Vagina (tissue), 2 donors: Measurements from ENCODE around the gene ATP11C. TPM values are rescaled to one million over a fixed set of nuclear protein-coding genes. Genes with fewer than 3 reads are reported as not detected.

ENCODE experiments used
- DNase-seq, 2 donors: peaks; one replicate each; pipeline ENCODE4 v3.0.0-alpha.2; 2017; ENCODE audit errors: extremely low spot score in 2 of 2
- H3K27ac ChIP-seq: fragments of 200-600 bp; sonication (generic); one replicate; pipeline ENCODE4 v1.5.1; 2019
- H3K27me3 ChIP-seq: fragments of 200-600 bp; sonication (generic); one replicate; pipeline ENCODE4 v1.5.1; 2019
- H3K36me3 ChIP-seq, 2 donors: fragments of 200-600 bp; sonication (generic); one replicate each; pipeline ENCODE4 v1.5.1; 2017 to 2019
- H3K4me1 ChIP-seq: fragments of 200-600 bp; sonication (generic); one replicate; pipeline ENCODE4 v1.5.1; 2019
- H3K4me3 ChIP-seq, 2 donors: fragments of 200-600 bp; sonication (generic); 1 replicate in 1 of 2; 2 replicates in 1 of 2; pipeline ENCODE4 v1.5.1; 2016 to 2019
- H3K9me3 ChIP-seq: fragments of 200-600 bp; sonication (generic); one replicate; pipeline ENCODE4 v1.5.1; 2019
- CTCF ChIP-seq, 3 experiments: fragments of 450-650 bp in 2 of 3; fragments of 200-600 bp in 1 of 3; sonication (generic) in 1 of 3; IDR thresholded peaks; one replicate each; pipeline ENCODE4 v1.5.1; 2017 to 2019; ENCODE audit warnings: antibody characterized with exemption in 3 of 3, mild to moderate bottlenecking in 2 of 3, moderate library complexity in 2 of 3
- POLR2A ChIP-seq, 2 donors: fragments of 450-650 bp; IDR thresholded peaks; one replicate each; pipeline ENCODE4 v1.6.1; 2017; ENCODE audit warnings: antibody characterized with exemption in 2 of 2, mild to moderate bottlenecking in 2 of 2, moderate library complexity in 2 of 2
- POLR2AphosphoS5 ChIP-seq, 2 donors: sonication (generic); formaldehyde crosslinking; IDR thresholded peaks; one replicate each; pipeline ENCODE4 v1.9.0; 2017; ENCODE audit warnings: antibody characterized with exemption in 2 of 2, mild to moderate bottlenecking in 2 of 2, low read depth in 1 of 2; ENCODE audit not compliant: insufficient read depth in 1 of 2
- intact Hi-C: fragments of 100-400 bp; cut with DNase I; formaldehyde crosslinking; loops from one replicate; pipeline ENCODE4 v1.15.1; 2023
- total RNA-seq: library from RNA; depleted of rRNA; stranded (reverse); fragments of >200 nt; gene quantifications from one replicate; pipeline ENCODE4 v1.2.3, GENCODE V29; 2016

Gene ATP11C
- total RNA-seq, 1 donor from 2014 or later: 24.1 TPM

GRCh38 chrX:139898334-139898733, 34.5 kb downstream of the ATP11C start:
- no peak for DNase-seq
- H3K27ac ChIP-seq: no peak overlapping the region
- no peaks in the 10 kb centered on the region for H3K4me1 ChIP-seq
- H3K27me3 ChIP-seq: no peaks in the 10 kb centered on the region
- intact Hi-C loops: no loop called here
- no peak overlapping the region for H3K4me3 ChIP-seq
- TF ChIP-seq POLR2AphosphoS5 (IDR thresholded peaks at IDR 0.05; ENCODE audit: insufficient read depth in 1 of 2, low read depth in 1 of 2): no peak
- no peak for TF ChIP-seq POLR2A (IDR thresholded peaks at IDR 0.05)
- no peak for TF ChIP-seq CTCF (IDR thresholded peaks at IDR 0.05)
- no peaks in the 10 kb centered on the region for H3K36me3 ChIP-seq
- H3K9me3 ChIP-seq: no peaks in the 10 kb centered on the region

GRCh38 chrX:139892512-139892911, 40.3 kb downstream of the ATP11C start:
- no peak overlapping the region for H3K4me3 ChIP-seq
- DNase-seq: no peak
- TF ChIP-seq POLR2A (IDR thresholded peaks at IDR 0.05) (no peak), POLR2AphosphoS5 (IDR thresholded peaks at IDR 0.05; ENCODE audit: insufficient read depth in 1 of 2, low read depth in 1 of 2) (no peak), CTCF (IDR thresholded peaks at IDR 0.05) (no peak)
- no peaks in the 10 kb centered on the region for H3K4me1 ChIP-seq
- no peaks in the 10 kb centered on the region for H3K9me3 ChIP-seq
- no peak overlapping the region for H3K27ac ChIP-seq
- no peaks in the 10 kb centered on the region for H3K36me3 ChIP-seq
- H3K27me3 ChIP-seq: no peaks in the 10 kb centered on the region
- intact Hi-C loops: no loop called here

- no peaks in the 10 kb centered on the region for H3K27me3 ChIP-seq
- no peaks in the 10 kb centered on the region for H3K36me3 ChIP-seq
- no peak for DNase-seq
- no peak for TF ChIP-seq POLR2A (IDR thresholded peaks at IDR 0.05)
- TF ChIP-seq POLR2AphosphoS5 (IDR thresholded peaks at IDR 0.05; ENCODE audit: insufficient read depth in 1 of 2, low read depth in 1 of 2): no peak
- no peak for TF ChIP-seq CTCF (IDR thresholded peaks at IDR 0.05)
- no peak overlapping the region for H3K4me3 ChIP-seq
- H3K4me1 ChIP-seq: no peaks in the 10 kb centered on the region
- no peaks in the 10 kb centered on the region for H3K9me3 ChIP-seq
- intact Hi-C loops: no loop called here
- no peak overlapping the region for H3K27ac ChIP-seq
Observed at GRCh38 chrX:139890991-139891700, 41.7 kb downstream of the ATP11C start.

DNA sequence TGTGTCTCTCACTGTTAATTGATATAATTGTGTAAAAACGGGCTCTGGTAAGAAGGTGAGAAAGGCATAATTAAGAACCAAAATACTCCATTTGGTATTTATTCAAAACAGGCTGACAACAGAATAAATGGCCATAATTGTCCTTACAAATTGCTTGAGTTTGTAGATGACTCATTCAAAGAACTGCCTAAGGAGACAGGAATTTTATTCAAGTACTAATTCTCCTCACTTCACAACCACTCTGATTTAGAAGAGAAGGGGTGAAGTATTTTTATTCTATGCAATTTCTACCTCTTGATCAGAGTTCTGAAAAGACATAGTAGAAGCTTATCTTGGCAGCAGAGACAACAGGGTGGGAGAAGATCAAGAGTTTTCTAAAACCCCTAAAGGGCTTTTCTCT, 43.1 kb downstream of the ATP11C start:
- no peaks in the 10 kb centered on the region for H3K27me3 ChIP-seq
- no peaks in the 10 kb centered on the region for H3K36me3 ChIP-seq
- TF ChIP-seq POLR2AphosphoS5 (IDR thresholded peaks at IDR 0.05; ENCODE audit: insufficient read depth in 1 of 2, low read depth in 1 of 2) (no peak), POLR2A (IDR thresholded peaks at IDR 0.05) (no peak), CTCF (IDR thresholded peaks at IDR 0.05) (no peak)
- no peak overlapping the region for H3K27ac ChIP-seq
- H3K4me1 ChIP-seq: no peaks in the 10 kb centered on the region
- DNase-seq: no peak
- no peaks in the 10 kb centered on the region for H3K9me3 ChIP-seq
- no peak overlapping the region for H3K4me3 ChIP-seq
- intact Hi-C loops: no loop called here

GRCh38 chrX:139883984-139884383, 48.9 kb downstream of the ATP11C start:
- TF ChIP-seq CTCF (IDR thresholded peaks at IDR 0.05) (no peak), POLR2A (IDR thresholded peaks at IDR 0.05) (no peak), POLR2AphosphoS5 (IDR thresholded peaks at IDR 0.05; ENCODE audit: insufficient read depth in 1 of 2, low read depth in 1 of 2) (no peak)
- Histone ChIP-seq H3K9me3 (no peaks in the 10 kb centered on the region), H3K27ac (no peak overlapping the region), H3K4me3 (no peak overlapping the region), H3K27me3 (no peaks in the 10 kb centered on the region), H3K36me3 (no peaks in the 10 kb centered on the region), H3K4me1 (no peaks in the 10 kb centered on the region)
- intact Hi-C loops: no loop called here
- no peak for DNase-seq
